H9 (cell line): ENCODE data around the gene ASGR2. TPM values are rescaled to one million over a fixed set of nuclear protein-coding genes. Genes with fewer than 3 reads are reported as not detected.

Experiments used
- DNase-seq: peaks from one replicate; pipeline ENCODE4 v3.0.0-alpha.2; 2017
- H2AFZ ChIP-seq: one replicate; pipeline ENCODE4 v1.6.1; 2013; ENCODE audit warnings: mild to moderate bottlenecking, low read length, control low read depth, moderate library complexity
- H2AK5ac ChIP-seq: 2 replicates; pipeline ENCODE4 v1.6.1; 2013; ENCODE audit warnings: low read length, control low read depth, mixed read lengths; ENCODE audit not compliant: insufficient read length
- H2BK120ac ChIP-seq: one replicate; pipeline ENCODE4 v1.6.1; 2013; ENCODE audit warnings: low read depth, mild to moderate bottlenecking, low read length, control low read depth, inconsistent platforms; ENCODE audit not compliant: poor library complexity, severe bottlenecking
- H2BK12ac ChIP-seq: 2 replicates; pipeline ENCODE4 v1.6.1; 2013; ENCODE audit warnings: low read length, control low read depth, mixed read lengths, low read depth; ENCODE audit not compliant: insufficient read length
- H2BK15ac ChIP-seq: 2 replicates; pipeline ENCODE4 v1.6.1; 2013; ENCODE audit warnings: low read depth, low read length, control low read depth
- H2BK20ac ChIP-seq: one replicate; pipeline ENCODE4 v1.6.1; 2013; ENCODE audit warnings: low read depth, mild to moderate bottlenecking, low read length, control low read depth, inconsistent platforms; ENCODE audit not compliant: poor library complexity, severe bottlenecking
- H2BK5ac ChIP-seq: 2 replicates; pipeline ENCODE4 v1.6.1; 2013; ENCODE audit warnings: low read length, control low read depth, mixed read lengths; ENCODE audit not compliant: insufficient read length
- H3K14ac ChIP-seq: 2 replicates; pipeline ENCODE4 v1.6.1; 2013; ENCODE audit warnings: low read length, control low read depth; ENCODE audit not compliant: insufficient read depth
- H3K18ac ChIP-seq: 2 replicates; pipeline ENCODE4 v1.6.1; 2013; ENCODE audit warnings: low read depth, mild to moderate bottlenecking, mixed read lengths, low read length, control low read depth; ENCODE audit not compliant: insufficient read length
- H3K23ac ChIP-seq: 2 replicates; pipeline ENCODE4 v1.6.1; 2013; ENCODE audit warnings: low read length, control low read depth, mixed read lengths, low read depth; ENCODE audit not compliant: insufficient read length
- H3K23me2 ChIP-seq: 2 replicates; pipeline ENCODE4 v1.6.1; 2013; ENCODE audit warnings: low read depth, mild to moderate bottlenecking, mixed read lengths, low read length, control low read depth; ENCODE audit not compliant: insufficient read length, poor library complexity, severe bottlenecking
- H3K27ac ChIP-seq: 2 replicates; pipeline ENCODE4 v1.5.1; 2013; ENCODE audit warnings: low read length, control low read depth, mixed read lengths, low read depth; ENCODE audit not compliant: insufficient read length
- H3K27me3 ChIP-seq: 2 replicates; pipeline ENCODE4 v1.6.1; 2013; ENCODE audit warnings: low read length, control low read depth, inconsistent platforms; ENCODE audit not compliant: insufficient read depth
- H3K4ac ChIP-seq: 2 replicates; pipeline ENCODE4 v1.6.1; 2013; ENCODE audit warnings: low read depth, mild to moderate bottlenecking, control low read depth, inconsistent platforms, low read length, moderate library complexity
- H3K4me1 ChIP-seq: 2 replicates; pipeline ENCODE4 v1.6.1; 2013; ENCODE audit warnings: low read length, control low read depth, inconsistent platforms; ENCODE audit not compliant: insufficient read depth
- H3K4me2 ChIP-seq: 2 replicates; pipeline ENCODE4 v1.6.1; 2013; ENCODE audit warnings: low read length, control low read depth, mixed read lengths; ENCODE audit not compliant: insufficient read length, insufficient read depth
- H3K56ac ChIP-seq: 2 replicates; pipeline ENCODE4 v1.6.1; 2013; ENCODE audit warnings: low read depth, mild to moderate bottlenecking, mixed read lengths, low read length, control low read depth; ENCODE audit not compliant: insufficient read length
- H3K79me1 ChIP-seq: 2 replicates; pipeline ENCODE4 v1.6.1; 2013; ENCODE audit warnings: low read depth, mild to moderate bottlenecking, moderate library complexity, low read length, control low read depth, inconsistent platforms; ENCODE audit not compliant: insufficient read depth, poor library complexity, severe bottlenecking
- H3K79me2 ChIP-seq: 2 replicates; pipeline ENCODE4 v1.6.1; 2013; ENCODE audit warnings: low read length, control low read depth, inconsistent platforms; ENCODE audit not compliant: insufficient read depth
- H3K9ac ChIP-seq: 2 replicates; pipeline ENCODE4 v1.6.1; 2013; ENCODE audit warnings: low read length, control low read depth, mixed read lengths; ENCODE audit not compliant: insufficient read length; ENCODE audit errors: extremely low read depth
- H3K9me3 ChIP-seq: one replicate; pipeline ENCODE4 v1.6.1; 2013; ENCODE audit warnings: low read depth, low read length, inconsistent platforms; ENCODE audit not compliant: control insufficient read depth
- H3T11ph ChIP-seq: one replicate; pipeline ENCODE4 v1.6.1; 2013; ENCODE audit warnings: mild to moderate bottlenecking, low read length, control low read depth, inconsistent platforms
- H4K20me1 ChIP-seq: one replicate; pipeline ENCODE4 v1.6.1; 2013; ENCODE audit not compliant: control insufficient read depth, insufficient read length, insufficient read depth
- H4K5ac ChIP-seq: 2 replicates; pipeline ENCODE4 v1.6.1; 2013; ENCODE audit warnings: low read depth, mild to moderate bottlenecking, mixed read lengths, low read length, control low read depth; ENCODE audit not compliant: insufficient read length
- H4K8ac ChIP-seq: replicated peaks from 2 replicates; pipeline ENCODE4 v1.6.1; 2013; ENCODE audit warnings: low read length, control low read depth, mixed read lengths, low read depth; ENCODE audit not compliant: insufficient read length
- H4K91ac ChIP-seq: 2 replicates; pipeline ENCODE4 v1.6.1; 2013; ENCODE audit warnings: low read depth, mild to moderate bottlenecking, moderate library complexity, mixed read lengths, low read length, control low read depth; ENCODE audit not compliant: insufficient read length
- H3K27ac Mint-ChIP-seq, 3 experiments: 2 replicates in 2 of 3; 3 replicates in 1 of 3; pipeline ENCODE4 v1.8.0; 2020 to 2021; ENCODE audit warnings: mixed read lengths in 3 of 3, mild to moderate bottlenecking in 1 of 3, moderate library complexity in 1 of 3
- H3K27me3 Mint-ChIP-seq: 2 replicates; pipeline ENCODE4 v1.8.0; 2021; ENCODE audit warnings: low read depth, mild to moderate bottlenecking, moderate library complexity, mixed read lengths
- H3K36me3 Mint-ChIP-seq, 3 experiments: 2 replicates in 2 of 3; 3 replicates in 1 of 3; pipeline ENCODE4 v1.8.0; 2020 to 2021; ENCODE audit warnings: low read depth in 3 of 3, mixed read lengths in 3 of 3; ENCODE audit not compliant: insufficient read depth in 1 of 3
- H3K4me1 Mint-ChIP-seq, 2 experiments: 2 replicates each; pipeline ENCODE4 v1.8.0; 2020; ENCODE audit warnings: mixed read lengths in 2 of 2
- H3K4me3 Mint-ChIP-seq, 2 experiments: 2 replicates in 1 of 2; 3 replicates in 1 of 2; pipeline ENCODE4 v1.8.0; 2020 to 2021; ENCODE audit warnings: mild to moderate bottlenecking in 2 of 2, mixed read lengths in 2 of 2, moderate library complexity in 1 of 2
- H3K9me3 Mint-ChIP-seq, 2 experiments: 2 replicates in 1 of 2; 3 replicates in 1 of 2; pipeline ENCODE4 v1.8.0; 2020; ENCODE audit warnings: mild to moderate bottlenecking in 2 of 2, mixed read lengths in 2 of 2, moderate library complexity in 1 of 2
- CTCF ChIP-seq: fragments of 200-600 bp; sonication (generic); conservative IDR thresholded peaks from 3 replicates; pipeline ENCODE4 v1.8.0; 2021; ENCODE audit warnings: antibody characterized with exemption, mild to moderate bottlenecking
- WGBS: extraction: QIAGEN DNeasy Blood & Tissue Kit; methylation state at CpG from one replicate; pipeline ENCODE4 v1.1.7; 2013; ENCODE audit warnings: missing lambda C conversion rate, low lambda C conversion rate, mixed read lengths; ENCODE audit not compliant: insufficient read length; ENCODE audit errors: extremely low coverage; 5-methylcytosine and 5-hydroxymethylcytosine counted together
- total RNA-seq: library from RNA; stranded (reverse); gene quantifications from 2 replicates; pipeline ENCODE4 v1.2.1, GENCODE V29; 2021

ASGR2 gene
- total RNA-seq, 1 experiment from 2014 or later = not detected

- no peaks in the 10 kb centered on the region for H3K9me3 ChIP-seq
- H3K79me2 ChIP-seq = no peaks in the 10 kb centered on the region
- H3K27ac Mint-ChIP-seq = no peak overlapping the region
- H3K36me3 Mint-ChIP-seq = no peaks in the 10 kb centered on the region
- H3T11ph ChIP-seq = no peak overlapping the region
- no peak overlapping the region for H3K56ac ChIP-seq
- H2BK5ac ChIP-seq = no peak overlapping the region
- TF ChIP-seq CTCF = no peak
- no peak overlapping the region for H3K14ac ChIP-seq
- no peak overlapping the region for H3K4ac ChIP-seq
- no peak overlapping the region for H4K5ac ChIP-seq
- H2AK5ac ChIP-seq = no peak overlapping the region
- H2BK120ac ChIP-seq = no peak overlapping the region
- H3K18ac ChIP-seq = no peak overlapping the region
- H4K8ac ChIP-seq = no peak overlapping the region
- H3K79me1 ChIP-seq = no peaks in the 10 kb centered on the region
- H2AFZ ChIP-seq = no peak overlapping the region
- H3K4me1 ChIP-seq = peaks cover 2% of the 10 kb centered on the region; the same call in 1 of the 2 replicates
- no CpG with 5 or more reads among the region's 13 CpGs for WGBS
- no peak for DNase-seq
- peaks cover 3% of the 10 kb centered on the region for H3K23me2 ChIP-seq
- no peak overlapping the region for H2BK20ac ChIP-seq
- no peak overlapping the region for H3K4me3 Mint-ChIP-seq
- no peak overlapping the region for H2BK15ac ChIP-seq
- no peaks in the 10 kb centered on the region for H3K27me3 ChIP-seq
- H3K4me1 Mint-ChIP-seq = peaks cover 41 to 52% of the 10 kb centered on the region in 2 experiments
- no peaks in the 10 kb centered on the region for H4K20me1 ChIP-seq
- H3K27me3 Mint-ChIP-seq = peaks cover 57% of the 10 kb centered on the region
- H4K91ac ChIP-seq = no peak overlapping the region
- no peak overlapping the region for H3K23ac ChIP-seq
- H3K27ac ChIP-seq = no peak overlapping the region
- H3K9me3 Mint-ChIP-seq = no peaks in the 10 kb centered on the region; a peak in 1 of 5 replicates
- H3K4me2 ChIP-seq = no peak overlapping the region
- H3K9ac ChIP-seq = no peak overlapping the region
- no peak overlapping the region for H2BK12ac ChIP-seq
Observed at GRCh38 chr17:7137171-7137943, 22.7 kb upstream of the ASGR2 start.
